ENCODE data around the gene NIN.

GRCh38 chr14:50704454-50705010, 126.4 kb downstream of the NIN start:
- TF ChIP-seq CTCF (IDR thresholded peaks at IDR 0.05; ENCODE audit: low read length) (no peak), EZH2 (IDR thresholded peaks at IDR 0.05; ENCODE audit: borderline replicate concordance, low read length) (no peak)

Measured in OCI-LY1 (cell line).